SIG-M5 (cell line): ENCODE measurements around the gene OR6T1.

ENCODE experiments used
- DNase-seq: peaks from one replicate; lab custom pipeline; 2025; lab: John Stamatoyannopoulos, UW

The OR6T1 gene, protein sequence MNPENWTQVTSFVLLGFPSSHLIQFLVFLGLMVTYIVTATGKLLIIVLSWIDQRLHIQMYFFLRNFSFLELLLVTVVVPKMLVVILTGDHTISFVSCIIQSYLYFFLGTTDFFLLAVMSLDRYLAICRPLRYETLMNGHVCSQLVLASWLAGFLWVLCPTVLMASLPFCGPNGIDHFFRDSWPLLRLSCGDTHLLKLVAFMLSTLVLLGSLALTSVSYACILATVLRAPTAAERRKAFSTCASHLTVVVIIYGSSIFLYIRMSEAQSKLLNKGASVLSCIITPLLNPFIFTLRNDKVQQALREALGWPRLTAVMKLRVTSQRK

GRCh38 chr11:123943738-123944137, at the start of gene OR6T1:
Gene OR6T1 (minus strand): TSS chr11:123943838. CDS start chr11:123943838, 0 bp downstream.
- DNase-seq, result no peak

GRCh38 chr11:123979311-123979710, 35.7 kb upstream of the OR6T1 start:
- DNase-seq, result no peak

GRCh38 chr11:123977731-123978347, 34.2 kb upstream of the OR6T1 start, which contains the start of gene OR10S1:
Gene OR10S1 (minus strand): TSS chr11:123977781. CDS start chr11:123977664, 117 bp downstream.
- DNase-seq, result no peak

DNA sequence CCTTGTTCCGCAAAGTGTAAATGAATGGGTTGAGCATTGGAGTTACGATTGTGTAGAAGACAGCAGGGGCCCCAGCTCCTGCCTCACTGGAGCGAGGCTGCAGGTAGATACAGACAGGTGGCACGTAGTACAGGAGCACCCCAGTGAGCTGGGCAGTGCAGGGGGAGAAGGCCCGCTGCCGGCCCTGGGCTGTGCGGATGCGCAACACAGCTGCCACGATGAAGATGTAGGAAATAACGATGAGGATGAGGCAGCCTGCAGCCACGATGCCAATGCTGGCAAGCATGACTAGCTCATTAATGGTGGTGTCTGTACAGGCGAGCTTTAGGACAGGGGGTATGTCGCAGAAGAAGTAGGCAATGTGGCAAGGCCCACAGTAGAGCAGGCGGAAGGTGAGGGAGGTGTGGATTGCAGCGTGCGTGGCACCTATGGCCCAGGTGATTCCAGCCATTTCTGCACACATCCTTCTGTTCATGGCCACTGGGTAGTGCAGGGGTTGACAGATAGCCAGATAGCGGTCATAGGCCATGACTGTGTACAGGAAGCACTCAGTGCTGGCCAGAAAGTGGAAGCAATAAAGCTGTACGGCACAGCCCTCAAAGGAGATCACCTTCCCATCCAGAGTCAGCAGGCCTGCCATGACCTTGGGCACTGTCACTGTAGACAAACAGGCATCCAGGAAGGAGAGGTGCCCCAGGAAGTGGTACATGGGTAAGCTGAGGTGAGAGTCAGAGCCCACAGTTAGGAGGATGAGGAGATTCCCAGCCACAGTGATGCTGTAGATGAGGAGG, 33.3 kb upstream of the OR6T1 start:
- no peak for DNase-seq

DNA sequence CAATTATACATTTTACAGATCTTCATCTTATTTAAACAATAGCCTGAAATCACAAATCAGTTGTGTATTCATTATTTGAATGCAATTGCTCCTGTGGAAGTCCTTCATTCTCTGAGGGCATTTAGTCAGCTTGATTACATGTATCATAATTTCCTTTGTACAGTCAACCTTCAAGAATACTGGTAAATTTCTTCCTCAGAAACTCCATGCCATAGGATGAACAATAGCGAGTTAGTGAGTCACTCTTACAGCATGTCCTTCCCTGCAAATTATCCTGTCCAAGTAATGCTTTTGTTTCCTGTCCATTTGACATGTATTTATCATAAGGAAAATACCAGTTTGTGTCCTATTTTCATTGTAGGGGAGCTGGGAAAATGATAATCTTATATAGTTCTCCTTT, 30.2 kb upstream of the OR6T1 start:
- DNase-seq, result no peak

- no peak for DNase-seq
Observed at GRCh38 chr11:123956752-123957151, 13.1 kb upstream of the OR6T1 start.

GRCh38 chr11:123945132-123945531, 1.5 kb upstream of the OR6T1 start:
- no peak for DNase-seq

DNA sequence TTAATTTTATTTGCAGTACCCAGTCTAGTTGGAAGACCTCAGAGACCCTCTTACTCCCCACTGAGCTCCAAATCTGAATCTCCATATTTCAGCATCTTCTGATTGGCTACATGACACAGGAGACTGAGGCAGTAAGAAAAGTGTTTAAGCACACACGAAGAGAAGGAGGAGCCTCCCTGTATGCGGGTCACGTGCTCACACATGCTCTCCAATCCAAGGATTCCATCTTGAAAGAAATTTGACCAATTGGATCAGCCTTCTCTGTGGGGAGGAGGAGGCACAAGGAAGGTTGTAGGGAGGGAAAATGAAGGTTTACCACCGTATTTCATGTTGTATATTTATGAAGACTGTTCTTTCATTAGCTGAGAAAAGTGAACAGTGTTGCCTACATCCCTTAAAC, 1.2 kb downstream of the OR6T1 start:
- DNase-seq, result no peak

- no peak for DNase-seq
Observed at GRCh38 chr11:123939317-123939716, 4.3 kb downstream of the OR6T1 start, which contains the start of gene OR4D5. Gene OR4D5 (plus strand): TSS chr11:123939617. CDS start chr11:123939617, 0 bp downstream.

DNA sequence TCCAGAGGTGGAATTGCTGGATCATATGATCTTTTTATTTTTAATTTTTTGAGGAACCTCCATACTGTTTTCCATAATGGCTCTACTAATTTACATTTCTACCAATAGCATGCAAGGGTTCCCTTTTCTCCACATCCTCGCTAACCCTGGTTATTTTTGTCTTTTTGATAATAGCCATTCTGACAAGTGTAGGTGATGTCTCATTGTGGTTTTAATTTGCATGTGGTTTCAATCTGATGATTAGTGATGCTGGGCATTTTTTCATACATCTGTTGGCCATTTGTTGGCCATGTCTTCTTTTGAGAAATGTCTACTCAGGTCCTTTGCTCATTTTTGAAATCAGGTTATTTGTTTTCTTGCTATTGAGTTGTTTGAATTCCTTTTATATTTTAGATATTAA, 19.6 kb downstream of the OR6T1 start:
- DNase-seq, result no peak

- DNase-seq, result no peak
Observed at GRCh38 chr11:123920943-123921342, 22.7 kb downstream of the OR6T1 start.

- no peak for DNase-seq
Observed at GRCh38 chr11:123905826-123906225, 37.8 kb downstream of the OR6T1 start.

GRCh38 chr11:123904932-123905331, 38.7 kb downstream of the OR6T1 start:
- no peak for DNase-seq

GRCh38 chr11:123903932-123904331, 39.7 kb downstream of the OR6T1 start:
- no peak for DNase-seq

- DNase-seq, result no peak
Observed at GRCh38 chr11:123901867-123902266, 41.8 kb downstream of the OR6T1 start, which contains the start of gene OR8D4. Gene OR8D4 (plus strand): TSS chr11:123902167. CDS start chr11:123906432, 4,265 bp downstream.

DNA sequence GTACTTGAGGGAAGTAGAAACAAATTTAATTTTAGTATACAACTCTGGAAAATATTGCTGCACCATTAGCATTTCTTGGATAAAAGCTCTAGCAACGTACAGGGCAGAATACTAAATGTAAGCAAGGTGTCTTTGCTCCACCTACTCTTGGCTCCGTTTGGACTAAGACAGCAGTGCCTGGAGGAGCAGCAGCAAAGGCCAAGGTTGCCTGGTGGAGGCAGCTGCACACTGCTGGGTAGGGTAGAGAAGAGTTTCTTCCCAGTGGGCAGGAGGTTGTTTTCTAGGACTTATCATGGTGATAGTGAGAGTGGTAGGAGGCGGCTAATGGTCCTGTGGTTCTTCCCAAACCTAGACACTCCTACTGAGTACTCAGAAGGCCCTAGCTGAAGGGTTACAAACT, 43.8 kb downstream of the OR6T1 start:
- DNase-seq, result no peak
